Immature natural killer cell (primary cell): ENCODE data around the gene NAMPT. TPM values are rescaled to one million over a fixed set of nuclear protein-coding genes. Genes with fewer than 3 reads are reported as not detected.

Experiments used
- DNase-seq, 3 donors: peaks; one replicate each; pipeline ENCODE4 v3.0.0; 2022; ENCODE audit warnings: mixed read lengths in 1 of 3
- H3K27ac Mint-ChIP-seq, 6 donors: one replicate each; pipeline ENCODE4 v1.8.0; 2020; ENCODE audit warnings: mixed read lengths in 6 of 6, mild to moderate bottlenecking in 5 of 6, inconsistent platforms in 4 of 6, moderate library complexity in 3 of 6
- H3K27me3 Mint-ChIP-seq, 3 donors: one replicate each; pipeline ENCODE4 v1.8.0; 2020 to 2021; ENCODE audit warnings: low read depth in 3 of 3, mild to moderate bottlenecking in 3 of 3, mixed read lengths in 3 of 3, moderate library complexity in 3 of 3, inconsistent platforms in 1 of 3
- H3K36me3 Mint-ChIP-seq, 3 donors: one replicate each; pipeline ENCODE4 v1.8.0; 2020; ENCODE audit warnings: mixed read lengths in 3 of 3, inconsistent platforms in 2 of 3, mild to moderate bottlenecking in 2 of 3
- H3K4me1 Mint-ChIP-seq, 2 donors: one replicate each; pipeline ENCODE4 v1.8.0; 2020; ENCODE audit warnings: inconsistent platforms in 2 of 2, mild to moderate bottlenecking in 2 of 2, mixed read lengths in 2 of 2, moderate library complexity in 1 of 2
- H3K4me3 Mint-ChIP-seq, 5 donors: one replicate each; pipeline ENCODE4 v1.8.0; 2020; ENCODE audit warnings: mild to moderate bottlenecking in 5 of 5, mixed read lengths in 5 of 5, inconsistent platforms in 3 of 5, moderate library complexity in 3 of 5
- H3K9me3 Mint-ChIP-seq, 6 donors: one replicate each; pipeline ENCODE4 v1.8.0; 2020; ENCODE audit warnings: mild to moderate bottlenecking in 6 of 6, mixed read lengths in 6 of 6, inconsistent platforms in 4 of 6, moderate library complexity in 3 of 6
- polyA plus RNA-seq, 3 donors: library from polyadenylated mRNA; unstranded; fragments of 300-500 nt; fragmentation: Illumina TruSeq; gene quantifications; one replicate each; pipeline ENCODE4 v1.2.3, GENCODE V29; 2021

The NAMPT gene
- polyA plus RNA-seq, 3 donors from 2014 or later, result 12.7 to 14.0 (median 13.1) TPM

DNA sequence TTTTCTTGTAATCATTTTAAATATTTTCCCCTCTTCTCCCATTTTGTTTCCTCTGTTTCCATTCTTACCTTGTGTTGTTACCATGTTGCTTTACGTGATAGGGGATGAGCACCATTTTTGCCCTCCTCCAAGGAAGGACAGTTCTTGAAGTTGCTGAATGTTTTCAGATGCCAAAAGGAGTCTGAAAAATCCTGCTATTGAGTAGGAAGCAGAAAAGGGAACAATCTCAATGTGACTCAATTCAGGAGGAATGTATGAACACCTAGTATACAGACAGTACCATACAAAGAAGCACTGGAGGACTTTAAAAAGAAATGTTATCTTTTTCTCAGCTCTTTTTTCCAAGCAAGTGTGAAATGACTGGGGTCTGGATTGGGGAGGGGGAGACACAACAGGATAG is 5.1 kb upstream of the NAMPT start:
- no peak for DNase-seq
- peaks cover 7 to 12% (median 10%) of the 10 kb centered on the region in 3 donors for H3K27me3 Mint-ChIP-seq
- H3K4me1 Mint-ChIP-seq, result peaks cover 8 to 10% of the 10 kb centered on the region in 2 donors
- H3K27ac Mint-ChIP-seq, result no peak overlapping the region
- no peak overlapping the region for H3K4me3 Mint-ChIP-seq
- no peaks in the 10 kb centered on the region for H3K36me3 Mint-ChIP-seq
- no peaks in the 10 kb centered on the region for H3K9me3 Mint-ChIP-seq

DNA sequence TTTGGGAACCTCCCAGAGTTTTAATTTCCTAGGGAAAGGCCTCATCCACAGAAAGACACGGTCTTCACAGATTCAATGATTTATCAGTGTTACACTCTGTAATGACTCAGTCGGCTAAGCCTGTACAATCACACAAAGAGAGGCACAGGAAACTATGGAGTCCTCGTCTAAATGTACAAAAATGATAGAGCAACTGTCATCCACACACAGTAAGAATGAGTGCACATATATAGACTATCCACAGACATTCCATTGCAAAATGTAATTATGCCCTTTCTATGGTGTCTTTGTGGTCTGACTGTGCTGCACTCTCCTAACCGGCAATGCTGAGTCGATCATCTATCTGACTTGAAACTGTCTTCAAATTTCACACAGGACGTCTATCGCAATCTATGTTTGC is 3.5 kb upstream of the NAMPT start:
- no peak for DNase-seq
- Mint-ChIP-seq H3K9me3 (no peaks in the 10 kb centered on the region), H3K27ac (no peak overlapping the region), H3K36me3 (no peaks in the 10 kb centered on the region), H3K27me3 (peaks cover 11 to 18% (median 12%) of the 10 kb centered on the region in 3 donors), H3K4me1 (peaks cover 14 to 19% of the 10 kb centered on the region in 2 donors), H3K4me3 (no peak overlapping the region)

DNA sequence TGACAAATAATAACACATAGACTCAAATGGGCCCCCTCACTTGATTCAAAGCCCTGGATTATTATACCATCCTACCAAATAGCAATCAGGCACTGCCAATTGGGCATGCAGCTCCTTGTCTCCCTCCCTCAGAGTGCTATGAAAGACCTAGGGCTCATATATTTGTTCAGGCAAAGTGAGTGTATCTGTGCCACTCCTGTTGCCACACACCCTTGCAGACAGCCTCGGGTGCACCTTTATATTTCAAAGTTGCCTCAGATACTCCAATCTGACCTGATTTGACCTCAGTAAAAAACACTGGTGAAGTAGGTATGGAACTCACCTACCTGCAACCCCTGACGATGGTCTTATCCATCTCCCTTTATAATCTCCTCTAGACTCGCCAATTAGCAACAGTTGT is 3.0 kb upstream of the NAMPT start:
- Mint-ChIP-seq H3K9me3 (no peaks in the 10 kb centered on the region), H3K36me3 (no peaks in the 10 kb centered on the region), H3K27me3 (peaks cover 11 to 18% (median 12%) of the 10 kb centered on the region in 3 donors), H3K27ac (peak overlapping the region in 1 of 6 donors; percentile 41), H3K4me1 (peaks cover 14 to 19% of the 10 kb centered on the region in 2 donors), H3K4me3 (peak overlapping the region in 1 of 5 donors; percentile 23)
- DNase-seq, result no peak

DNA sequence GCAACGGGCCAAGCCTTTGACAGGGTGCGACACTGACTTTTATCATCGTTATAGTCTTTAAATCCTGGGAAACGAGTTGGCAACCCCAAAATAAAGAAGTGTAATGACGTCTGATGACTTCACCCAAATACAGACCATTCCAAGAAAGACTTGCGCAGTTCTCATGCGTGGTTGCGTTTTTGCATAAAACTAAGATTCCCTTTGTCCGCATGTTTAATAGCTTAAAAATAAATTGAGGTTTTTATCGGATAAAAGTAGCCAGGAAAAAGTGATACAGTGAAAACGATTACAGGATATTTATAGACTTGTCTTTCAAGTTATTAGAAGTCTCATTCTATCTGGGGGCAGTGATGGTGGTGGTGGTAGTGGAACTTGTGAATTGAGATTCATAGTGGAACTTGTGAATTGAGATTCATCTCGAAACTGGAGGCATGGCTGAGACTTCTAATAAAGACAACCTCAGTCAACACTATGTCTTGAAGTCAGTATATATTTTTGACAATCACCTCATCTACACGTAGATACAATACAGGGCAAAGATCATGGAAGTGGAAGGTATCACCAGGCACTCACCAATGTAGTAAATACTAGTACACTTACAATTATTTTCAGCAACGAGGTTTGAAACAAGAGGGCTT is 1.2 kb upstream of the NAMPT start:
- no peaks in the 10 kb centered on the region for H3K9me3 Mint-ChIP-seq
- peaks cover 9 to 15% (median 12%) of the 10 kb centered on the region in 3 donors for H3K27me3 Mint-ChIP-seq
- peaks cover 14 to 19% of the 10 kb centered on the region in 2 donors for H3K4me1 Mint-ChIP-seq
- peak overlapping the region; percentile 92 to 97 (median 94) for H3K4me3 Mint-ChIP-seq
- H3K27ac Mint-ChIP-seq, result peak overlapping the region; percentile 94 to 98 (median 96)
- peak in 1 of 3 donors; percentile 13 for DNase-seq
- H3K36me3 Mint-ChIP-seq, result no peaks in the 10 kb centered on the region

DNA sequence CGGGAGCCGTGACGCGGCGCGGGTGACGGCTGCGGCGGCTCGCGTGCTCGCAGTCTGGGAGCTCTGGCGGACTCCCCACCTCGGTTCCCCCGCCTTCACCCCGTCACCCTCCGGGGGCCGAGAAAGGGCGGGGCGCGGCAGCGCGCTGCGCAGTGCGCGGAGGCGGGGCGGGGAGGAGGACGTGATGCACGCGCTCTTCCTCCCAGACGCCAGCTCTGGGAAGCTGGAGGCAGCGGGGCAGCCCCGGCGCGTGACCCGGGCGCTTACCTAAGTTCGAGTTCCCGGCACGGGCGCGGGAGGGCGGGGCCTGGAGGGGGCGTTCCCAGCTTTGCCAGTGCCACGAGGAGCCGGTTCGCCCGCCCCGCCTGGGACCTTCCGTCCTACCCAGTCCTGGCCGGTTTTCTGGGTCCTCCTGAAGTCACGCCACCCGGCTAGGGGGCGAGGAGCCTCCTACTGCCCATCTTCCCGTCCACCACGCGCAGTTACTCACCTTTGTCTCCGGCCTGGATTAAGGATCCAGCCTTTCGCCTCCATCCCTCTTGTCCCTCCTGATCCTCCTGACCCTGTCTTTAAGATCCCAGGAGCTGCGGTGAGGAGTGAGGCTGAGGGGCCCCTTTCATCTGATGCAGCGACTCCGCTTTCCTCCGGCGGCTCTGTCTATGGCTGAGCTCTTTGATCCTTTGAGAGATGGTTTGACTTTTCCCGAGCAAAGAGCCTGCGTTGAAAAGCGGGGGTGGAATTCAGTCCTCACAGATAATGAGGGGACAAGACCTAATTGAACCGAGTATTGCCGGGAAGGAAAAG is 470 bp upstream of the NAMPT start:
- peak; percentile 93 to 94 (median 94) for DNase-seq
- peak overlapping the region; percentile 94 to 98 (median 96) for H3K27ac Mint-ChIP-seq
- no peaks in the 10 kb centered on the region for H3K36me3 Mint-ChIP-seq
- H3K4me1 Mint-ChIP-seq, result peaks cover 14 to 19% of the 10 kb centered on the region in 2 donors
- peak overlapping the region; percentile 92 to 97 (median 94) for H3K4me3 Mint-ChIP-seq
- H3K9me3 Mint-ChIP-seq, result no peaks in the 10 kb centered on the region
- H3K27me3 Mint-ChIP-seq, result peaks cover 7 to 15% (median 12%) of the 10 kb centered on the region in 3 donors

DNA sequence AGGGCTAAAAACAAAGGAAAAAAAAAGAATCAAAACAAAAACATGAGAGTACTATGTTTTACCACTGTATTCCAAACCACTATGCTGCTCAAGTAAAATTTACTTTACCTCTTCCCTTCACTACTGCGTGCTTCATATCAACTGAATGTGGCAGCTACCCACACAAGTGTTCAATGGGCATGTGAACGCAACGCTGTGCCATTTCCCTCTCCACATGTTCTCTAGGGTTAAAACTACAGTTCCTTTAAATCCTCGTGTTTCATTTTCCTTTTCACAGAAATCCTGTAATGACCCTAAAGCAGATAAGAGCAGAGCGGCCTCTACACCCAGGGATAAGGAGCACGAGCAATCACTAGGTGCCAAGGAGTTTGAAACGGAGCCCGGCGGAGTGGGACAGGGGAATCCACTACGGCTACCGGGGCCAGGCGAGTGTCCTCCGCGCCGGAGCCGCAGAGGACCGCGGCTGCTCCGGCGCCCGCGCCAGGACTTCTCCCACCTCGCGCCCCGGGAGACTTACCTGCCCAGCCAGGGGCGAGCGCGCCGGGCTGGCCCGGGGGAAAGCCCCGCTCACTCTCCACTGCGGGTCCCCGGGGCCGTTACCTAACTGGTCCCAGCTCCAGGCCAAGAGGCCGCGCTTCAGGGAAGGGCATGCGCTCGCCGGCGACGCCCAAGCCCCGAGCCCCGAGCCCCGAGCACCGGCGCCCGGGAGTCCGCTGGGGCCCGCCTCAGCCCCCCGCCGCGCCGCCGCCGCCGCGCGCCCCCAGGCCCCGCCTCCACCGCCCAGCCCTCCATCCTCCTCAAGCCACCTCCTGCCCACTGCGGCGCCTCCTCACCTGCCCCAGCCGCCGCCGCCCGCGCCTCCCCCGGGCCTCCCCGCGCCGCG is 711 bp downstream of the NAMPT start:
- Mint-ChIP-seq H3K36me3 (no peaks in the 10 kb centered on the region), H3K27me3 (peaks cover 4 to 13% (median 12%) of the 10 kb centered on the region in 3 donors), H3K27ac (peak overlapping the region; percentile 84 to 94 (median 90)), H3K9me3 (no peaks in the 10 kb centered on the region), H3K4me1 (peaks cover 14 to 25% of the 10 kb centered on the region in 2 donors), H3K4me3 (peak overlapping the region; percentile 93 to 97 (median 95))
- peak; percentile 38 to 63 (median 47) for DNase-seq

DNA sequence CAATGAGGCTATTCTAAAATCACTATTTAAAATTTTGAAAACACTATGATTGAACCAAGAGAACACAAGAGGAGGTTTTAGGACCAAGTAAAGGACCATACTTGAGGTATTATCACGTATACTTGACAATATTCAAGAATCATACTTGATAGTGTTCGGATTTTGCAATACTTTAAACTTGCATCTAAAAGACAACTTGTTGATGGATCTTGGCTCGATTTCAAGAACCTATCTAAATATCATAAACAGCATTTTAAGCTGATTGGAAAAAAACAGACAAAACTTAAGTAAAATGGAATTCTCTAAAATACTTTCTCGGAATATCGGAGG is 1.3 kb downstream of the NAMPT start:
- H3K27ac Mint-ChIP-seq, result peak overlapping the region; percentile 84 to 91 (median 90)
- no peak for DNase-seq
- peaks cover 14 to 25% of the 10 kb centered on the region in 2 donors for H3K4me1 Mint-ChIP-seq
- no peaks in the 10 kb centered on the region for H3K9me3 Mint-ChIP-seq
- H3K27me3 Mint-ChIP-seq, result peaks cover 3 to 13% (median 12%) of the 10 kb centered on the region in 3 donors
- no peaks in the 10 kb centered on the region for H3K36me3 Mint-ChIP-seq
- H3K4me3 Mint-ChIP-seq, result peak overlapping the region; percentile 86 to 95 (median 90)

DNA sequence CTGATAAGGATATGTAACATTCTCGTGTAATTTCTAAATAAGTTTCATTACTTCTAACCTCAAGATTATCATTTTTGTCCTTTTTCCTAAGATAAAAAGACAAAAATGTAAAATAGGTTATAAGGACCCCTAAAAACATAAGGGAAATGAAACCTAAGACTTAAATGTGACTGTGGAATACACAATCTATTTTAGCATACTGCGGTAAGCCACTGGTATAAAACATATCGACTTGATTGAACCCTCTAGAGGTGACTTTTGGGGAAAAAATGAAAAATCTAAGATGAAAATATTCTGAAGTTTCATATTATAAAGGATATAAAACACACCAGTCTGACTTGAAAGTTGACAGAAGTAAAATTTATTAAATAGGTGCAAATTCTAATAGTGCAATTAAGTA is 1.9 kb downstream of the NAMPT start:
- no peak overlapping the region for H3K27ac Mint-ChIP-seq
- DNase-seq, result no peak
- H3K27me3 Mint-ChIP-seq, result peaks cover 3 to 12% (median 10%) of the 10 kb centered on the region in 3 donors
- H3K4me1 Mint-ChIP-seq, result peaks cover 14 to 25% of the 10 kb centered on the region in 2 donors
- H3K4me3 Mint-ChIP-seq, result peak overlapping the region in 1 of 5 donors; percentile 90
- no peaks in the 10 kb centered on the region for H3K36me3 Mint-ChIP-seq
- no peaks in the 10 kb centered on the region for H3K9me3 Mint-ChIP-seq

DNA sequence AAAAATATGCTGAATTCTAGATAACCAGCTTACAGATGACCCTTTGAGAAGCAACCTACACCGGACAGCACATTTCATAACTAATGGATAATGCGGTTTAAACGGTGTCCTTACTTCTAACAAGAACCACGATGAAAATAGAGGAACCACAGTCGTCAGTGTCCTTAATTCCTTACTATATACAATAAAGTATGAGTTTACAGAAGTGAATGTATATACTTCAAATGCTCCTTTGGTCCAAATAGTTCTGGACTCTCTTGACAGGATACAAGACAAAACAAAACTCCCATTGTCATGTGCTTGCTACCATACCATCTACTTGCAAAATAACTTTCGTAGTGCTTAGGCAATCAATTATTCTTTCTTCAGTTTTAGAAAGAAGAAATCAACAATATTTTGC is 2.4 kb downstream of the NAMPT start:
- Mint-ChIP-seq H3K27me3 (peaks cover 3 to 12% (median 10%) of the 10 kb centered on the region in 3 donors), H3K4me1 (peaks cover 14 to 25% of the 10 kb centered on the region in 2 donors), H3K36me3 (no peaks in the 10 kb centered on the region), H3K4me3 (no peak overlapping the region), H3K27ac (peak overlapping the region in 1 of 6 donors; percentile 9), H3K9me3 (no peaks in the 10 kb centered on the region)
- no peak for DNase-seq

DNA sequence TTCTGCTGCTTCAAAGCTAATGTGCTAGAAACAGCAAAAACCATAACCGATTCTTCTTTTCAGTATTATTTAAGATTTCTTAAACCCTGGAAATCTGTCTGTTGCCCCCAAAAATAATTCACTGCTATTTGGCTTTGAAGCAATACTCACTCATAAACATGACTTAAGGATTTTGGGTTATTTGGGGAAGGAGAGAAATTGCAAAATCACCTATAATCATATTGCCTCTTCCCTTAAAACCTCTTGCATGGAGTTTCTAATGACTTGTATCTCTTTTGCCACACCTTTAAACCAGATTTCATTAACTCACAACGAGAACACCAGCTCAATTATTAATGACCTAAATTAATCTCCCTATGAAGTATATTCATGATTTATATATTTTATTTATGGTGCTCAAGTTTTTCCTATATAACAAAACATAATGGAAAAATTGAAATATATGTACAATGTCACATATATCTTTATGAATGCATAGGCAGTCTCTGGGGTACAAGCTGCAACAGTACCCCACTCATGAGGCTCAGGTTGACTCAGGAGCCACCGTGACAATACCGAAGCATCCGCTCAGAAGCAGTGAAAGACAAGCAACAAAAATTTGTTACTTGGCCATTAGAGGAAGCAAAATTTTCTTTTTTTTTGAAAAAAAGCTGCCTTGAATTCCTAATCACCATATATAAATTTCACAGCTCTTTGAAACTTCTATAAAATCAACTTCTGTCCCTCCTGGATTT is 3.0 kb downstream of the NAMPT start:
- no peak overlapping the region for H3K4me3 Mint-ChIP-seq
- no peak overlapping the region for H3K27ac Mint-ChIP-seq
- H3K4me1 Mint-ChIP-seq, result peaks cover 14 to 25% of the 10 kb centered on the region in 2 donors
- peaks cover 3 to 12% (median 10%) of the 10 kb centered on the region in 3 donors for H3K27me3 Mint-ChIP-seq
- no peak for DNase-seq
- no peaks in the 10 kb centered on the region for H3K36me3 Mint-ChIP-seq
- no peaks in the 10 kb centered on the region for H3K9me3 Mint-ChIP-seq

DNA sequence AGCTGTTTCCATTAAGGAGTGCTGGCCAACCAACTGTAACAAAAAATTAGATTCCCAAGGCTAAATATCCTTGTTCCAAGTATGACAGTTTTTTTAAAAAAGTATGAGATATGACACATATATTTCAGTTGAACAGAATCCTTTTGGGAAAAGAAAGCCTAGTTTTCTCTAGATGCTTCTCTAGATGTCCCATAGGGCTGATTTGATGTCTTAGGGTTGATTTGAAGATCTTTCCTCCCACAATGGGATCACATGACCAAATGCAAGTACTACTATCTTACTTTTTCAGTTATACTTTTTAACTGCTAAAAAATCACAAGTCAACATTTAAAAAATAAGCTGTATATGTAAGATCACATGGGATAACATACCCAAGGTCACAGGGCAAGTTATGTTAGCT is 3.7 kb downstream of the NAMPT start:
- Mint-ChIP-seq H3K4me3 (no peak overlapping the region), H3K9me3 (no peaks in the 10 kb centered on the region), H3K4me1 (peaks cover 14 to 23% of the 10 kb centered on the region in 2 donors)

DNA sequence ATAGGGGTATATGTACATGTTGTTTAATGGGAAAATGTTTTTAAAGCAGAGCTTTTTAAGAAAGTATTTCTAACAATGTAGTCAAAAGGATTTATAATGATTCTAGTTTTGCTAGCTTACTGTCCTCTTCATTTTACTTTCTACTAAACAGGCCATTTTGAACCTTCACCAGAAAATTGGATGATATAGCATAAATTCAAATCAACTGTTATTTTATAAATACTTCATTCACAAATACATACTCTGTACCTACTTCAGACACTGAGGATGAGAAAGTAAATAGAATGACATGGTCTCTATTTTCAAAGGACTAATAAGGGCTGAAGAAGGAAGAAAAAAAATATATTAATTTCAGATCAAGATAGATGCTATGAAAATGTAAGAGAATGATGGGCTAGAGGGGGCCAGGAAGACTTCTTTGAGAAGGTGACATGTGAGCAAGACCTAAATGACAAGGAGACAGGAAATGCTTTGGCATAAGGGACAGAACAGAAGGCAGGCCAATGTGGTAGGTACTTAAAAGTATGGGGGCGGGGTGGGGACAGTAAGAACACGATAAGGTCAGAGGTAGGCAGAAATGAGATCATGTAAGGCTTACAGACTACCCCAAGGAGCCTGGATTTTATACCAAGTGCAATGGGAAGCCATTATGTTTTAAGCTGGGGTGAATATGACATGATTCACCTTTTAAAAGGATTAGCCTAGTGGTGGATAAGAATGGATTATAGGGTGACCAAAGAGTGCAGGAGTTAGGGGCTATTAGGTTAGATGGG is 5.2 kb downstream of the NAMPT start:
- DNase-seq, result no peak
- H3K4me1 Mint-ChIP-seq, result peaks cover 6 to 15% of the 10 kb centered on the region in 2 donors
- H3K9me3 Mint-ChIP-seq, result no peaks in the 10 kb centered on the region
- no peak overlapping the region for H3K4me3 Mint-ChIP-seq
- peak overlapping the region in 2 of 6 donors; percentile 32 to 33 for H3K27ac Mint-ChIP-seq
- H3K36me3 Mint-ChIP-seq, result peaks cover 0 to 3% (median 0%) of the 10 kb centered on the region in 3 donors
- H3K27me3 Mint-ChIP-seq, result peaks cover 0 to 4% (median 3%) of the 10 kb centered on the region in 3 donors

More for the DNA sequence above, 3.7 kb downstream of the NAMPT start:
- Mint-ChIP-seq H3K27me3 (peaks cover 3 to 12% (median 10%) of the 10 kb centered on the region in 3 donors), H3K36me3 (no peaks in the 10 kb centered on the region), H3K27ac (no peak overlapping the region)
- DNase-seq, result no peak
